ENCODE results near the gene NGF.

DNA sequence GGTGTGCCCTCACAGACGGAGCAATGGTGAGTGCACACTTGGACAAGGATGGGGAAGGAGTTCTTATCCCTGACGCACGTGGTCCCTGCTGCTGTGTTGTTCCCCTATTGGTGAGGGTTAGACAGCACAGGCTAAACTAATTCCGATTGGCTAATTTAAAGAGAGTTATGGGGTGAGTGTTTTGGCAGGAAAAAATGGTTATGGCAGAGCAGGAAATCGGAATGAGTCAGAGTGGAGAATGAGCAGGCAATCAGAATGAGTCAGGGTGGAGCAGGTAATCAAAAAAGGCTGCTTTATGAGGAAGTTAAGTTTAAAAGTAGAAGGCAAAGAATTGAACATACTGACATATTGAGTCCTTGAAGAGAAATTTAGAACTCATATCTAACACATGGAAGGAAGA is 100.5 kb downstream of the NGF start:
- TF ChIP-seq, protein P1, sequence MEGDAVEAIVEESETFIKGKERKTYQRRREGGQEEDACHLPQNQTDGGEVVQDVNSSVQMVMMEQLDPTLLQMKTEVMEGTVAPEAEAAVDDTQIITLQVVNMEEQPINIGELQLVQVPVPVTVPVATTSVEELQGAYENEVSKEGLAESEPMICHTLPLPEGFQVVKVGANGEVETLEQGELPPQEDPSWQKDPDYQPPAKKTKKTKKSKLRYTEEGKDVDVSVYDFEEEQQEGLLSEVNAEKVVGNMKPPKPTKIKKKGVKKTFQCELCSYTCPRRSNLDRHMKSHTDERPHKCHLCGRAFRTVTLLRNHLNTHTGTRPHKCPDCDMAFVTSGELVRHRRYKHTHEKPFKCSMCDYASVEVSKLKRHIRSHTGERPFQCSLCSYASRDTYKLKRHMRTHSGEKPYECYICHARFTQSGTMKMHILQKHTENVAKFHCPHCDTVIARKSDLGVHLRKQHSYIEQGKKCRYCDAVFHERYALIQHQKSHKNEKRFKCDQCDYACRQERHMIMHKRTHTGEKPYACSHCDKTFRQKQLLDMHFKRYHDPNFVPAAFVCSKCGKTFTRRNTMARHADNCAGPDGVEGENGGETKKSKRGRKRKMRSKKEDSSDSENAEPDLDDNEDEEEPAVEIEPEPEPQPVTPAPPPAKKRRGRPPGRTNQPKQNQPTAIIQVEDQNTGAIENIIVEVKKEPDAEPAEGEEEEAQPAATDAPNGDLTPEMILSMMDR (IDR thresholded peaks at IDR 0.05), result no peak
- no peak for TF ChIP-seq EZH2 (IDR thresholded peaks at IDR 0.05; ENCODE audit: borderline replicate concordance, insufficient read depth, low read depth, low read length, poor library complexity, severe bottlenecking)
